ENCODE data around the gene ANKIB1. TPM values are rescaled to one million over a fixed set of nuclear protein-coding genes. Genes with fewer than 3 reads are reported as not detected.
A peak's percentile ranks its signal among the peaks of the same experiment; 100 is the strongest.

Gene ANKIB1
- total and polyA plus RNA-seq, 9 of the 15 experiments (the other 6 are each of a cell fraction or from before 2014, with no cell fraction given) = 5.9 to 25.2 (median 16.1) TPM

DNA sequence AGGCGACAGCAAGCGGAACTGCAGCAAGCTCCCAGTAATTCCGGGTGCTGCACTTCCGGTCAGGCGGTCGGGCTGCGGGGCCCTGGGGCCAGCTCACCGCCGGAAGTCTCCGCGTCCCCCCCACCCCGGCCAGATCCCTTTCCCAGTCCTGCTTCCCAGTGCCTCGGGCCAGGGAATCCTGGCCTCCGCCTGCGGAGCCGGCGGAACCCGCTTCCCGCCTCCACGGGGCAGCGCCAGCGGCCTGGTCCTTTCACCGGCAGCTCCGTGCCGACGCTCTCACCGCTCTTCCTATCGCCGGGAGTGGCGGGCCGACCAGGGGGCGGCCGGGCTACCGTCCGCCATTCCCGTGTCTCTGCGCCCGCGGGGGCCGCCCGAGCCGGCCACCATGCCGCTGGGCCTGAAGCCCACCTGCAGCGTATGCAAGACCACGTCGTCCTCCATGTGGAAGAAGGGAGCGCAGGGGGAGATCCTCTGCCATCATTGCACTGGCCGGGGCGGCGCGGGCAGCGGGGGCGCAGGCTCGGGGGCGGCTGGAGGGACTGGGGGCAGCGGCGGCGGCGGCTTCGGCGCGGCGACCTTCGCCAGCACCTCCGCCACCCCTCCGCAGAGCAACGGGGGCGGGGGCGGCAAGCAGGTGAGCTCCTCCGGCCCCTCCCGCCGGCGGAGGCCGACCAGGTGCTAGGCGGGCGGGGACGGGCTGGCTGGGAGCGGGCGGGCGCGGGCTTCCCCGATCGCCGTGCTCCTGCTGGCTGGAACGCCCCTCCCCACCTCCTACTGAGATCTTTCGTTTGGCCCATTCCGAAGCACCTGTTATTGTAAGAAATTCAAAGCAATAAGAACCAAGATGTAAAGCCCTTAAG, 201.8 kb downstream of the ANKIB1 start, which contains the start of gene GATAD1 (continued):
- TF ChIP-seq RBM22 (IDR thresholded peaks at IDR 0.05; ENCODE audit: low read depth, low read length, poor library complexity, severe bottlenecking) = peak; percentile 68
- TF ChIP-seq KDM5B (IDR thresholded peaks at IDR 0.05; ENCODE audit: insufficient replicate concordance, low read depth, low read length) = peak; percentile 62
- TF ChIP-seq ZNF253 (CRISPR knock-in tag; conservative IDR thresholded peaks at IDR 0.05) = no peak
- no peak for TF ChIP-seq HSF4 (CRISPR knock-in tag; IDR thresholded peaks at IDR 0.05; ENCODE audit: borderline replicate concordance)
- 0 out of 2 replicates have a peak, but pooled peaks have one; percentile 17 for TF ChIP-seq RFX5 (IDR thresholded peaks at IDR 0.05; ENCODE audit: low read depth, low read length)
- TF ChIP-seq SMARCB1 (IDR thresholded peaks at IDR 0.05; ENCODE audit: insufficient read length, low read depth) = no peak
- TF ChIP-seq ZNF75A (CRISPR knock-in tag; IDR thresholded peaks at IDR 0.05) = 0 out of 2 replicates have a peak, but pooled peaks have one; percentile 20
- TF ChIP-seq ELF1 (tag; IDR thresholded peaks at IDR 0.05) = peak; percentile 97
- TF ChIP-seq ZNF384 (IDR thresholded peaks at IDR 0.05; ENCODE audit: low read depth, low read length) = 0 out of 2 replicates have a peak, but pooled peaks have one; percentile 4
- TF ChIP-seq, protein P1, sequence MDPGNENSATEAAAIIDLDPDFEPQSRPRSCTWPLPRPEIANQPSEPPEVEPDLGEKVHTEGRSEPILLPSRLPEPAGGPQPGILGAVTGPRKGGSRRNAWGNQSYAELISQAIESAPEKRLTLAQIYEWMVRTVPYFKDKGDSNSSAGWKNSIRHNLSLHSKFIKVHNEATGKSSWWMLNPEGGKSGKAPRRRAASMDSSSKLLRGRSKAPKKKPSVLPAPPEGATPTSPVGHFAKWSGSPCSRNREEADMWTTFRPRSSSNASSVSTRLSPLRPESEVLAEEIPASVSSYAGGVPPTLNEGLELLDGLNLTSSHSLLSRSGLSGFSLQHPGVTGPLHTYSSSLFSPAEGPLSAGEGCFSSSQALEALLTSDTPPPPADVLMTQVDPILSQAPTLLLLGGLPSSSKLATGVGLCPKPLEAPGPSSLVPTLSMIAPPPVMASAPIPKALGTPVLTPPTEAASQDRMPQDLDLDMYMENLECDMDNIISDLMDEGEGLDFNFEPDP (CRISPR knock-in tag; IDR thresholded peaks at IDR 0.05) = no peak
- TF ChIP-seq ZNF143 (CRISPR knock-in tag; IDR thresholded peaks at IDR 0.05) = 0 out of 2 replicates have a peak, but pooled peaks have one; percentile 46
- TF ChIP-seq ZSCAN32 (CRISPR knock-in tag; IDR thresholded peaks at IDR 0.05) = no peak
- TF ChIP-seq SREBF2 (CRISPR knock-in tag; IDR thresholded peaks at IDR 0.05) = no peak
- peak in 1 of 2 experiments; percentile 63; a peak in 2 of 4 replicates for TF ChIP-seq SIN3A (IDR thresholded peaks at IDR 0.05; ENCODE audit: borderline replicate concordance in 2 of 2, control insufficient read depth in 1 of 2, low read depth in 2 of 2, low read length in 2 of 2)
- TF ChIP-seq, protein P2, sequence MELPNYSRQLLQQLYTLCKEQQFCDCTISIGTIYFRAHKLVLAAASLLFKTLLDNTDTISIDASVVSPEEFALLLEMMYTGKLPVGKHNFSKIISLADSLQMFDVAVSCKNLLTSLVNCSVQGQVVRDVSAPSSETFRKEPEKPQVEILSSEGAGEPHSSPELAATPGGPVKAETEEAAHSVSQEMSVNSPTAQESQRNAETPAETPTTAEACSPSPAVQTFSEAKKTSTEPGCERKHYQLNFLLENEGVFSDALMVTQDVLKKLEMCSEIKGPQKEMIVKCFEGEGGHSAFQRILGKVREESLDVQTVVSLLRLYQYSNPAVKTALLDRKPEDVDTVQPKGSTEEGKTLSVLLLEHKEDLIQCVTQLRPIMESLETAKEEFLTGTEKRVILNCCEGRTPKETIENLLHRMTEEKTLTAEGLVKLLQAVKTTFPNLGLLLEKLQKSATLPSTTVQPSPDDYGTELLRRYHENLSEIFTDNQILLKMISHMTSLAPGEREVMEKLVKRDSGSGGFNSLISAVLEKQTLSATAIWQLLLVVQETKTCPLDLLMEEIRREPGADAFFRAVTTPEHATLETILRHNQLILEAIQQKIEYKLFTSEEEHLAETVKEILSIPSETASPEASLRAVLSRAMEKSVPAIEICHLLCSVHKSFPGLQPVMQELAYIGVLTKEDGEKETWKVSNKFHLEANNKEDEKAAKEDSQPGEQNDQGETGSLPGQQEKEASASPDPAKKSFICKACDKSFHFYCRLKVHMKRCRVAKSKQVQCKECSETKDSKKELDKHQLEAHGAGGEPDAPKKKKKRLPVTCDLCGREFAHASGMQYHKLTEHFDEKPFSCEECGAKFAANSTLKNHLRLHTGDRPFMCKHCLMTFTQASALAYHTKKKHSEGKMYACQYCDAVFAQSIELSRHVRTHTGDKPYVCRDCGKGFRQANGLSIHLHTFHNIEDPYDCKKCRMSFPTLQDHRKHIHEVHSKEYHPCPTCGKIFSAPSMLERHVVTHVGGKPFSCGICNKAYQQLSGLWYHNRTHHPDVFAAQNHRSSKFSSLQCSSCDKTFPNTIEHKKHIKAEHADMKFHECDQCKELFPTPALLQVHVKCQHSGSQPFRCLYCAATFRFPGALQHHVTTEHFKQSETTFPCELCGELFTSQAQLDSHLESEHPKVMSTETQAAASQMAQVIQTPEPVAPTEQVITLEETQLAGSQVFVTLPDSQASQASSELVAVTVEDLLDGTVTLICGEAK (IDR thresholded peaks at IDR 0.05) = peak; percentile 96
- TF ChIP-seq, protein P2 (CRISPR knock-in tag; IDR thresholded peaks at IDR 0.05) = no peak
- TF ChIP-seq TBP (optimal IDR thresholded peaks at IDR 0.05; ENCODE audit: low read depth, low read length) = peak; percentile 69

Measured in K562 (cell line).